ENCODE results near the gene CCDC192.
"Not testable (repeated sequence)": the region's sequence is repeated elsewhere in the genome, so short reads cannot be mapped to it uniquely, and the experiment has no call there.

DNA sequence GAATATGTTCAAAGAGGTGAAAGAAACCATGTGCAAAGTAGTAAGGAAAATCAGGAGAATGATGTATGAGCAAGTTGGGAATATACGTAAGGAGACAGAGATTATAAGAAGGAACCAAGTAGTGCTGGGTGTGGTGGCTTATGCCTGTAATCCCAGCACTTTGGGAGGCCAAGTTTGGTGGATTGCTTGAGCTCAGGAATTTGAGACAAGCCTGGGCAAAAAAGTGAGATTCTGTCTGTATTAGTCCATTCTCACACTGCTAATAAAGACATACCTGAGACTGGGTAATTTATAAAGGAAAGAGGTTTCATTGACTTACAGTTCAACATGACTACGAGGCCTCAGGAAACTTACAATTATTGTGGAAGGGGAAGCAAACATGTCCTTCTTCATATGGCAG, 88.7 kb downstream of the CCDC192 start:
- TF ChIP-seq, protein P1, sequence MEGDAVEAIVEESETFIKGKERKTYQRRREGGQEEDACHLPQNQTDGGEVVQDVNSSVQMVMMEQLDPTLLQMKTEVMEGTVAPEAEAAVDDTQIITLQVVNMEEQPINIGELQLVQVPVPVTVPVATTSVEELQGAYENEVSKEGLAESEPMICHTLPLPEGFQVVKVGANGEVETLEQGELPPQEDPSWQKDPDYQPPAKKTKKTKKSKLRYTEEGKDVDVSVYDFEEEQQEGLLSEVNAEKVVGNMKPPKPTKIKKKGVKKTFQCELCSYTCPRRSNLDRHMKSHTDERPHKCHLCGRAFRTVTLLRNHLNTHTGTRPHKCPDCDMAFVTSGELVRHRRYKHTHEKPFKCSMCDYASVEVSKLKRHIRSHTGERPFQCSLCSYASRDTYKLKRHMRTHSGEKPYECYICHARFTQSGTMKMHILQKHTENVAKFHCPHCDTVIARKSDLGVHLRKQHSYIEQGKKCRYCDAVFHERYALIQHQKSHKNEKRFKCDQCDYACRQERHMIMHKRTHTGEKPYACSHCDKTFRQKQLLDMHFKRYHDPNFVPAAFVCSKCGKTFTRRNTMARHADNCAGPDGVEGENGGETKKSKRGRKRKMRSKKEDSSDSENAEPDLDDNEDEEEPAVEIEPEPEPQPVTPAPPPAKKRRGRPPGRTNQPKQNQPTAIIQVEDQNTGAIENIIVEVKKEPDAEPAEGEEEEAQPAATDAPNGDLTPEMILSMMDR (IDR thresholded peaks at IDR 0.05), result not testable (repeated sequence)
- TF ChIP-seq SP1 (CRISPR knock-in tag; conservative IDR thresholded peaks at IDR 0.05); NR2C2 (CRISPR knock-in tag; IDR thresholded peaks at IDR 0.05); ELF4 (CRISPR knock-in tag; IDR thresholded peaks at IDR 0.05; ENCODE audit: low read depth); CREB1 (CRISPR knock-in tag; IDR thresholded peaks at IDR 0.05); TEAD4 (CRISPR knock-in tag; IDR thresholded peaks at IDR 0.05); ESRRA (CRISPR knock-in tag; IDR thresholded peaks at IDR 0.05; ENCODE audit: borderline replicate concordance); ZNF138 (CRISPR knock-in tag; conservative IDR thresholded peaks at IDR 0.05); TCF7 (CRISPR knock-in tag; IDR thresholded peaks at IDR 0.05; ENCODE audit: low read depth); ZNF232 (CRISPR knock-in tag; IDR thresholded peaks at IDR 0.05): not testable (repeated sequence)
- TF ChIP-seq, protein P2, sequence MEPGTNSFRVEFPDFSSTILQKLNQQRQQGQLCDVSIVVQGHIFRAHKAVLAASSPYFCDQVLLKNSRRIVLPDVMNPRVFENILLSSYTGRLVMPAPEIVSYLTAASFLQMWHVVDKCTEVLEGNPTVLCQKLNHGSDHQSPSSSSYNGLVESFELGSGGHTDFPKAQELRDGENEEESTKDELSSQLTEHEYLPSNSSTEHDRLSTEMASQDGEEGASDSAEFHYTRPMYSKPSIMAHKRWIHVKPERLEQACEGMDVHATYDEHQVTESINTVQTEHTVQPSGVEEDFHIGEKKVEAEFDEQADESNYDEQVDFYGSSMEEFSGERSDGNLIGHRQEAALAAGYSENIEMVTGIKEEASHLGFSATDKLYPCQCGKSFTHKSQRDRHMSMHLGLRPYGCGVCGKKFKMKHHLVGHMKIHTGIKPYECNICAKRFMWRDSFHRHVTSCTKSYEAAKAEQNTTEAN (CRISPR knock-in tag; IDR thresholded peaks at IDR 0.05), result not testable (repeated sequence)
- TF ChIP-seq, protein P3, sequence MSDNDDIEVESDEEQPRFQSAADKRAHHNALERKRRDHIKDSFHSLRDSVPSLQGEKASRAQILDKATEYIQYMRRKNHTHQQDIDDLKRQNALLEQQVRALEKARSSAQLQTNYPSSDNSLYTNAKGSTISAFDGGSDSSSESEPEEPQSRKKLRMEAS (CRISPR knock-in tag; IDR thresholded peaks at IDR 0.05), result not testable (repeated sequence)

Measured in WTC11 (cell line).